Activated CD4-positive, alpha-beta T cell treated with anti-CD3 and anti-CD28 coated beads, Interleukin-2, Interleukin-6, amounts not matched to agents 100 ng/mL and 50 ng/mL, durations not matched to agents 16 hours and 8 hours (primary cell): Measurements from ENCODE around the gene KIF9.
A peak's percentile ranks its signal among the peaks of the same experiment; 100 is the strongest.
"Not testable (repeated sequence)": the region's sequence is repeated elsewhere in the genome, so short reads cannot be mapped to it uniquely, and the experiment has no call there.

ENCODE experiments used
- DNase-seq: peaks from one replicate; pipeline ENCODE4 v3.0.0-alpha.2; 2020

Gene KIF9

DNA sequence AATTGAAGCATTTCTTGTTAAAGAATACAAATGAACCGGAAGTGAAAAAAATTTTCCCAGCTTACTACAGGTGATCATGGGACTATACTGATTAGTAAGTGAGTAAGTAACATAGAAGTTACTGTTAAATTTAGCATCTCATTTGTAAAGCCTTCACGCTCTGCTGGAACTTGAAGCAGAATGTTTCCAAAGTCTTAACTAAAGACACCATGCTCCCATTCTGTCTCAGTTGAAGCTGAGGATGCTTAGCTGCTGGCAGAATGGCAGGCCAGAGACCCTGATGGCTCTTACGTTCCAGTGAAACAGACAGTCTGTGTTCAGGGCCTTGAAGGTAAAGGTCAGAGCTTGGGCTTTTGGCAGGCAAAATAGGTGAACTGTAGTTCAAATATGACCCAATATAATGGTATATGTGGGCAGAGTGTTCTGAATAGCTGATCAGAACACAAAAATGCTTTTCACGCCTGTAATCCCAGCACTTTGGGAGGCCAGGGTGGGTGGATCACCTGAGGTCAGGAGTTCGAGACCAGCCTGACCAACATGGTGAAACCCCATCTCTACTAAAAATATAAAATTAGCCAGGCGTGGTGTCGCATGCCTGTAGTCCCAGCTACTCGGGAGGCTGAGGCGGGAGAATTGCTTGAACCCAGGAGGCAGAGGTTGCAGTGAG is 9.3 kb upstream of the KIF9 start:
- DNase-seq, result not testable (repeated sequence)

DNA sequence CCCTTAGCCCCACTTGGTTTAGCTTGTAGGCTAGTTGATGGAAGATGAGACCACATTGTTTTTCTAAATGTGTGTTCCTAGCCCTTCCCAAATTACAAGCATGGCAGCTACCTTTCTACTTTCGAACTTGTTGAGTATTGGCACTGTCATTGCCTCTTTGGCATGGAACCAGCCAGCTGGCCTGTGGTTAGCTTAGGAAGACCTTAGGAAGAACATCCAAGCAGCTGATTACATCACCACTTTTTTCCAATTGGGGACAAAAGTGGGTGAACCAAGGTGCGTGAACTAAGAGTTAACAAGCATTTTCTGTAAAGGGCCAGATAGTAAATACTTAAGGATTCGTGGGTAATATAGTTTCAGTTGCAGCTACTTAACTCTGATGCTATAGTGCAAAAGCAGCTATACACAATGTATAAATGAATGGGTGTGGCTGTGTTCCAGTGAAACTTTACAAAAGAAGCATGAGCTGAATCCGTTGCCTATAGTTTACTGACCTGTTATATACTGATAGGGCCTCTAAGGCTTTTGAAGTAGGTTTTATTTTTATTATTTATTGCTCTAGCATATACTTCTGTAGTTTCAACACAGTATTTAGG is 8.7 kb upstream of the KIF9 start:
- no peak for DNase-seq

DNA sequence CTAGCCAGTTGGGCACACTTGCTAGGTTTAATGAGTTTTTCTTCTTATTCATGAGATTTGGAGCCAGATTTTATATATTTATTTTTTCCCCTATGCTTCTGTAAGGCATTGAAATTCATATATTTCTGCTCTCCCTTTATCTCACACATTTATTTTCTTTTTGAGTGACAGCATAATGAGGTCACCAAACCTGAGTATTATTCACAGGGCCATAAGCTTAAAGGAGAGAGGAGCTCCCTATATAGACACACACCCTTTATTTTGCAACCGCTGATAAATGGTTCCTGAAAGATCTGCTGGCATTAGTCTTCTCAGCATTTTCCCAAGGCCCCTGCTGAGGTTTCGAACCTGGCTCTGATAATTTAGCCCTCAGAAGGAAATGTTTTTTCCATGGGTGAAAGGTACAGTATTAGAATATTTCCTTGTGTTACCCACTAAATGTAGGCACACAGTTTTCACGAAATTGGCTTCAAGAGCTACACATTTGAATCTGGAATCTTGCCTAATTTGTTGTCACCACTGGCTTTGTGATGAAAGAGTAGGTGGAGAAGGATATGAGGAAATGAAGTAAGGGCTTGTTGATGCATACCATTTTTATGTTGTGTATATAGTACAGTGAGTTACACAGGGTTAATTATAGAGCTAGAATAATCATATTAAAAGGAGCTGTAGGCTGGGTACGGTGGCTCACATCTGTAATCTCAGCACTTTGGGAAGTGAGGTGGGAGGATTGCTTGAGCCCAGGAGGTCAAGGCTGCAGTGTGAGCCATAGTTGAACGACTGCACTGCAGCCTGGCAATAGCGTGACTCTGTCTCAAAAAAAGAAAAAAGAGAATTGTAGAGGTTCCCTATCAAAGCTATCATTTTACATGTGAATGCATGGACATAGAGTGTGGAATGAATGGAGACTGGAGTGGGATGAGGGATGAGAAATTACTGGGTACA is 6.6 kb upstream of the KIF9 start:
- DNase-seq, result no peak

DNA sequence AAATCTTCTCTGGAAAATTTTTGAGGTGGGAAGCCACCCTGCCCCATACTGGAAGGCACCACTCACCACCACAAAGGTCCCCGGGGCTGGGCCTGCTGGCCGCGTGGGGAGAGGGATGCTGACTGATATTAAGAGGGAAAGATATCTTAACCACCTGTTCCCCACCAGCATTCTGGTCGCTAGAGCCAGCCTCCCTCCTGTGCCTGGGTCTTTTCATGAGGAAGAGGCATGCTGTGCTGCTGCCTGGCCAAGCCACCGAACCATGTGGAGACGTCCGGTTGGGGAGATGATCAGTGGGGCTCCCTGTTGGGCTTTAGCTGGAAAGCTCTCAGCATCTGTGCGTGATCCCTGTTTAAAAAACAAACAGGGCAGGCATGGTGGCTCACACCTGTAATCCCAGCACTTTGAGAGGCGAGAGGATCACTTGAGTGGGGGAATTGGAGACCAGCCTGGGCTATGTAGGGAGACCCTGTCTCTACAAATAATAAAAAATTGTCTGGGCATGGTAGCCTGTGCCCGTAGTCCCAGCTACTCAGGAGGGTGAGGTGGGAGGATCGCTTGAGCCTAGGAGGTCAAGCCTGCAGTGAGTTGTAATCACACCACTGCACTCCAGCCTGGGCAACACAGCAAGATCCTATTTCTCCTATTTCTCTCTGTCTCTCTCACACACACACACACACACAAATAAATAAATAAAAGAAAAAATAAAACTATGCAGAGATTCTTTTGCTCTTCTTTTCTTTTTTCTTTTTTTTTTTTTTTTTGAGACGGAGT is 1.2 kb upstream of the KIF9 start:
- DNase-seq, result peak; percentile 53

DNA sequence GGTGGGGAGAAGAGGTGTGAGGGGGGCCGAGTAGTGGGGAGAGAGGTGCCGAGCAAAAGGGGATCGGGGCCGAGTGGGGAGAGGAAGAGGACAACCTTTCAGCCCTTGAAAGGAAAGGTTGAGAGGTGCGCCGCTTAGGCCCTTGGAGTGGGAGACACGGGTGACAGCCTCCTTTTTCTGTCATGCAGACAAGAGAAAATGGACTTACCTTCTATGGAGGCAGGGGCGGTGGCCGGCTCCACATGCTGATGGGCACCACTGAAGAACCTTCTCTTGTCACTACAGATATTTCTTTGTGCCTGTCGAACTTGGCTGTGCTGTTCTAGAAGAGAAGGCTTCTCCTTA is 566 bp upstream of the KIF9 start:
- DNase-seq, result peak; percentile 26

DNA sequence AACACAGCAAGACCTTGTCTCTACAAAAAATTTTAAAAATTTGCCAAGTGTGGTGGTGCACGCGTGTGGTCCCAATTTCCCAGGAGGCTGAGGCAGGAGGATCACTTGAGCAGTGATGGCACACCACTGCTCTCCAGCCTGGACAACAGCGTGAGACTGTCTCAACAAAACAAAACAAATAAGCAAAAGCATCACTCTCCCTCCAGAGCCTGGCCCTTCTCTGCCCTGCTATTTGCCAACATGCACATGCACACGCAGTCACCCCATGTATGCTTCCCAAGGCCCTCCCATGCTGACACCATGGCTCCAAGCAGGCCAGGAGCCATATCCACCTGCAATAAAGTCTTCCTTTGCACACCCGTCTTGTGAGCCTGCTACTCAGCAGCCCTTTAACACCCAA is 2.1 kb downstream of the KIF9 start:
- no peak for DNase-seq

DNA sequence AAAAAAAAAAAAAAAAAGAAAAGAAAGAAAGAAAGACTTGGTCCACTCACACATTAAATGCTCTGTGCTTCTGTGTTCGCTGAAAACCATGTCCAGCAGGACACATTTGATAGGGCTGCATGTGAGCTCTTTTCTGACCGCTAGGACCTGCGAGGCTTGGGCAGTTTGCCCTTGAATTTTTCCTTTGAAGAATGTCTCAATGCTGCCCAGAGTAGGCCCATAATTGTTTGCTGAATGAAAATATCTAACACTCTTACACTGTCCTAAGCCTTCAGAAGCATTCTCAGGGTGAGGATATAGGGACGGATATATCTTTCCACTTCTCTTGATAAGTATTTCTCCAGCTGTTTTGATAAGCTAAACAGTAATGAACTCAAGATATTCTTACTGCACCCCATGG is 6.0 kb downstream of the KIF9 start:
- DNase-seq, result no peak

DNA sequence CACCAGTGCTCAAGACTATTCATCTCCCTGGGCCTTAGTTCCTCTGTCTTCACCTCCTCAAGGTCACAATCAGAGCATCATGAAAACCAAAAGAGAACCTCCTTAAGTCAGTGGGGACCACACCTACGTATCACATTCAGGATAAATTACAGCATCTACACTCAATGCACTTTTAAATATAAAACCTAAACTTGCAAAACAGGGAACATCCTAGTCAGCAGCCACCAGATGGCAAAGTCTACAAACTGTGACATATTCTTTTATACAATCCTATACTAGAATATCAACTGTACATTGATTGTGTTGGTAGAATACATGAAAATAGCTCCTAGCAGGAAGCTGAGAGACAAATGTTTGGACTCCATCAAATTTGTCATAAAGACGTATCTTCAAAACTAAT is 7.9 kb downstream of the KIF9 start:
- no peak for DNase-seq

DNA sequence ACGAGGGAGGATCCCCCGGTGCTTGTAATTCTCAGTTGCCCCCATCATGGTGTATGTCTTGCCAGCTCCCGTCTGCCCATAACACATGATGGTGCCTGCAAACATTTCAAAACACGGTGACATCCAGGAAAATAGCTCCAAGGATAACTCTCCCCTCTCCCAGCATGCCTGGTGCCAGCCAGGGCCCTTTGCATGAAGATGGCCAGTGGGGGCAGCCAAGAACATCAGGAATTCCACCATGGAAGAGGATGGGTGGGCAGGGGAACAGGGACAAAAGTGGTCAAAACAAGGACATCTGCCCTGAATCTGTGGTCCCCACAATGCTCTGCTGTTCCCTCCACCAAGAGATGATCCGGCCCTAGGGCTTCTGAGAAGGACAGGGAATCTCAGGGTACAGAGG is 9.0 kb downstream of the KIF9 start:
- DNase-seq, result no peak

DNA sequence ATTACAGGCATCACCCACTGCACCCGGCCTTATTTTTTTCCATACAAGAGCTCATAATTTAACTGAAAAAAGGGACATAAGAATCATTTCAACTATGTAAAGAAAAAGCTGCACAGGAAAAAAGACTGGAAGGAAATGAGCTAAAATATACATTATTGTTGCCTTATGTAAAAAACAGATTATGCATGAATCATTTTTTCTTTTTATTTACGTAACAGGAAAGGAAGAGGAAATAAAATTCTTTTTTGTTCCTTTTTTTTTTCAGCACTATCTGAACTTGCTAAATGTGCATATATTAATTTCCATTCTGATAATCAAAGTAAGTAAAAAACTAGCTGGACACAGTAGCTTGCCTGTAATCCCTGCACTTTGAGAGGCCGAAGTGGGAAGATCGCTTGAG is 12.1 kb downstream of the KIF9 start:
- no peak for DNase-seq

DNA sequence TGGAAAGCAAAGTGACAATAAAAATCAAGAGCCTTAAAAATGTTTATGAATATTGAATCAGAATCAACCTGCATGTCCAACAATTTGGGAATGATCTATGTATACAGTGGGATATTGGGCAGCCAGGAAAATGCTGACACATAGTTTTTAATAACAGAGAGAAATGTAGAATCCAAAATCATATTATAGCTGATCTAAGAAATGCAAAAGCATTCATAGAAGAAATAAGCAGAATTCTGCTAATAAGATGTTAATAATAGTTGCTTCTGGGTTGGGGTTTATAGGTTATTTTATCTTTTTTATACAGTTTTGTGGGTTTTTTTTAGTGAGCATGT is 15.1 kb downstream of the KIF9 start:
- no peak for DNase-seq

DNA sequence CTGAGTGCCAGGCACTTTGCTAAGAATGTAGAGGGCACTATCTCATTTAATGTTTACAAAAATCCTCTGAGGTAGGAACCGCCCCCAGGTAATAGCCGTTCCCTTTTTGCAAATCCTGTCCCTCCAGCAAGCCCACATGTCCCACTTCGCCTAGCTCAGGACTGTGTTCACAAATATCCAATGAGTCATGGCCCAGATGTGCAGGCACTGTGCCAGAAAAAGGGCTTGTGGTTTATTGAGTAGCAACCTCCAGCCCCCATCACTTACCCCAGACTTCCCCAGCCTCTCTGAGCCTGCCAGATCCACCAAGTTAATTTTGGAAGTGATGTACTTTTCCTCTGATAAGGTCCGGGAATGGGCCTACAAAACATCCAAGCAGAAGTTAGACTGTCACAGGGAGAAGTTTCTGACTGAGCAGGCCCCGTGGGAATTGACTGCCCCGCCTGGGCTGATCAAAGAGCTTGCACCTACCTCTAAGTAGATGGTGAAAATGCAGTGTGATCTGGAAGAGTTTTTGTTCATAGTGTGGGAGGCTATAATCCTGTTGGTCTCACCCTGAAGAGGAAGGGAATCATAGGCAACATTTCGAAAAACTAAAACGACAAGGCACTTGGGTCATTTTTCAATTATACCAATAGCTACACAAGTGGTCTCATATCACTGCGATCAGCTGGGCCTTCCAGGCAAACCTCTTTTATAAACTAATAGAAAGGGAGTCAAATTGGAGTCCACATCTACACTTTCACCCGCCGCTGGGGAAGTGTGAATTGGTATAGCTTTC is 15.7 kb downstream of the KIF9 start:
- DNase-seq, result peak; percentile 29

DNA sequence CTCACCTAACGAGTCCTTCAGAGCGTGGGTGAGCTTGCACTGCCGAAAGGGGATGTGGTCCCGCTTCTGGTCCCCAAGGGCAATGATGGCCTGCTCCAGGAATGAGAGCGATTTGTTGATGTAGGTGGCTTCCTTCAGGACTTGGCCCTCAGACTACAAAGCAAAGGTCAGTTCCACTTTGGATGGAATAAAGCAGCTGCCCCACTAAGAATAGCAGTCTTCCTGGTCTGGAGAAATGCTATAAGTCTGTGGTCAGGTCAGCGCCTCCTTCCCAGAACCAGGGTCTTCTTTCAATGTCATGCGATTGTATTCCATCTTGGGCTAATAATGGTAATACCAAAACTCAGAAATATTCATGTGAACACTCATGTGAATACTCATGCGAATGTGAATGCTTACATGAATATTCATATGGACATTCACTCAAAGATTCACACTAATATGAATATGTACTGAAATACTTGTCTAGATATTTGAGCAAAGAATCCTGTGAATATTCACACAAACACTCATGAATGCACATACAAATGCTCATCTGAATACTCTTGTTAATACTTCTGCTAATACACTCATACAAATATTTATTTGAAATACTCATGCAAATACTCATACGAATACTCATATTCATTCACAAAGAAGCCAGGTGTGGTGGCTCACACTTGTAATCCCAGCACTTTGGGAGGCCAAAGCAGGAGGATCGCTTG is 16.7 kb downstream of the KIF9 start:
- DNase-seq, result no peak

DNA sequence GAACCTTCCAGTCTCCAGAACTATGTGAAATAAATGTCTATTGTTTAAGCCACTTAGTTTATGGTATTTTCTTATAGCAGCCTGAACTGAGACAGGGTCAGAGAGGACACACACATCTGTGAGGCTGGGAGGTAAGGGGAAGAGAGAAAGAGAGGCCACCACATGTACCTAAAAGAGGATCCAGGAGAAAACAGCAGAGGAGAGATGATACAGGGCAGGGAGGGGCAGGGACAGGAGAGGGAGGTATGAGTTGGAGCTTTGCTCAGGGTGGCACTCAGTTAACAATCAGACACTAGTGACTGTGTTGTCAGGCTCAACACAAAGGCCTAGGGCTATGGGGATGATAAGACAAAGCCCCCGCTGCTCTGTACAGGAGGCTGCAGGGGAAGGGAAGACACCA is 17.6 kb downstream of the KIF9 start:
- DNase-seq, result no peak

DNA sequence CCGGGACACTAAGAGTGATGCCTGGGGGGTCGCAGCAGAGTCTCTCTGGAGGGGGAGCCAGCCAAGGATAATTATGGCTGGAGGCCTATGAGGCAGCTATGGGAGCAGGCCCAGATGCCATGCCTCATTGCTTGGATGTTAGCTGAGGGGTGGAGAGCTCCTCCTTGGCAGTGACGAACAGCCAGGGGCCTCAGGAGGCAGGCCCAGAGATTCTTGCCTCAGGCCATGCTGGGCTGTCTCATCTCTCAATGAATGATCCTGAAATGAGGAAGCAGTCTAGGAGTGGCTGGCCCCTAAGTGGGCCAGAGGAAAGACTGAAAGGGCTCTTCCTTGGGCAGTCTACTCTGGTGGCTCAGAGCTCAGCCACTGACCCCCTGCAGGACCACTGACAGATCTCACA is 21.3 kb downstream of the KIF9 start:
- DNase-seq, result no peak

DNA sequence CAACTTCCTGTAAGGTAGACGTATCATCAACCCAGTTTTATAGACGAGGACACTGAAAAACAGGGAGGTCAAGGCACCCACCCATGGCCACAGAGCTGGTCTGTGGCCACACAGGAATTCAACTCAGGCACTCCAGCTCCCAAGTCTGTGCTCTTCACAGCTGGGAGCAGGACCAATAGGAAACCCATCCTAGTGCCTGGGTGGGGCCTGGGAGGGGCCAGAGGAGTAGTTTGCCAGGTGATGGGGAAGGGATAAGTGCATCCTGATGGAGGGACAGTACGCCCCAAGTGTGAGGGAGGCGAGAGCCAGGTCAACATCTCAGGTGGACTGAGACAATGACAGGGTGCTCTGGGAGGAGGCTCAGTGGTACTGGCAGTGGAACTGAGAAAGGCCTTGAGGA is 22.0 kb downstream of the KIF9 start:
- DNase-seq, result no peak

DNA sequence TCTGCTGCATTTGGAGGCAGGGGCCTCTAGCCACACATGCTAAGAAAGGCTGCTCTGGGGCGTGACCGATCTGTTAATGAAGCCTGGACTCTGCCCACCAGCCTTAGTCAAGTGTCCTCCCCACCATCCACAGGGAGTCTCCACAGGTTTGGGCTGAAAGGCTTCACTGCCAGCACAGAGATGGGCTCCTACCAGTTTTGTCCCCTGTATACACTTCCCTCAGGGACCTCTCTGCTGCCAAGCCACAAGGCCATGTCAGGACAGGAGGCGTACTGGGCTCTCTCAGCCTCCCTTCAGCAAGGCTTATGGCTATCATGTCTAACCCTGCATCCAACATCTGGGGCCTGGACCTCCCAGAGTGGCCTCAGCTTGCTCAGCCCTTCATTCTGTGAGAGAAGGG is 23.5 kb downstream of the KIF9 start:
- DNase-seq, result no peak

DNA sequence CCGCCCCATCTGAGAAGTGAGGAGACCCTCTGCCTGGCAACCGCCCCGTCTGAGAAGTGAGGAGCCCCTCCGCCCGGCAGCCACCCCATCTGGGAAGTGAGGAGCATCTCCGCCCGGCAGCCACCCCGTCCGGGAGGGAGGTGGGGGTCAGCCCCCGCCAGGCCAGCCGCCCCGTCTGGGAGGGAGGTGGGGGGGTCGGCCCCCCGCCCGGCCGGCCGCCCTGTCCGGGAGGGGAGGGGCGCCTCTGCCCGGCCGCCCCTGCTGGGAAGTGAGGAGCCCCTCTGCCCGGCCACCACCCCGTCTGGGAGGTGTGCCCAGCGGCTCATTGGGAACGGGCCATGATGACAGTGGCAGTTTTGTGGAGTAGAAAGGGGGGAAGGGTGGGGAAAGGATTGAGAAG is 26.3 kb downstream of the KIF9 start:
- not testable (repeated sequence) for DNase-seq

DNA sequence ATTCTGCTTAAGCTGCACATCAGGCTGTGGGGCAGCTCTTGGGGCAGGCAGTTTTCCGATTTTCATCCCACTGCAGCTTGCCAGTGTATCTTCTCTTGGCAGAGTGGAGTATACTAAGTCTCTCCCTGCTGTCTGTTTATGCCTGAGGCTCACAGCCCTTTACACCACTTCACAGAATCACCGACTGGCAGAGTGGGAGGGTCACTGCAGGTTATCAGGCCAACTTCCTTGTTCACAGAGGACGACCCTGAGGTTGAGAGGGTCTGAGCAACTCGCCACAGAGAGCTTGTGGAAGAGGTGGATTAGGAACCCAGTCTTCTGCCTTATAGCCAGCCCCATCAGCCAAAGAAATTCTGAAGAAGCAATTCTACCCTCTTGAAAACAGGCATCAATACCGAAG is 30.9 kb downstream of the KIF9 start:
- DNase-seq, result no peak

DNA sequence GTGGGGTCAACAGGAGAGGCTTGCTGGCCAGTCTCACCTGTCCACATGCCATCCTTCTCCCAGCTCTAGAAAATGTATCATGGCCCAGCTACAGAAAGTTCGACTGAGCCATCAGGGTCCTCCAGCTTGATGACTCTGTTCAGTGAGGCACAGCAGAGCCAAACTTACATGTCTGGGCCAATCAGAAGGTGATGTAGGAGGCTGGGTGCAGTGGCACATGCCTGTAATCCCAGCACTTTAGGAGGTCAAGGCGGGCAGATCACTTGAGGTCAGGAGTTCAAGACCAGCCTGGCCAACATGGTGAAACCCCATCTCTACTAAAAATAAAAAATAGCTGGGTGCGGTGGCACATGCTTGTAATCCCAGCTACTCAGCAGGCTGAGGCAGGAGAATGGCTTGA is 31.5 kb downstream of the KIF9 start:
- not testable (repeated sequence) for DNase-seq

DNA sequence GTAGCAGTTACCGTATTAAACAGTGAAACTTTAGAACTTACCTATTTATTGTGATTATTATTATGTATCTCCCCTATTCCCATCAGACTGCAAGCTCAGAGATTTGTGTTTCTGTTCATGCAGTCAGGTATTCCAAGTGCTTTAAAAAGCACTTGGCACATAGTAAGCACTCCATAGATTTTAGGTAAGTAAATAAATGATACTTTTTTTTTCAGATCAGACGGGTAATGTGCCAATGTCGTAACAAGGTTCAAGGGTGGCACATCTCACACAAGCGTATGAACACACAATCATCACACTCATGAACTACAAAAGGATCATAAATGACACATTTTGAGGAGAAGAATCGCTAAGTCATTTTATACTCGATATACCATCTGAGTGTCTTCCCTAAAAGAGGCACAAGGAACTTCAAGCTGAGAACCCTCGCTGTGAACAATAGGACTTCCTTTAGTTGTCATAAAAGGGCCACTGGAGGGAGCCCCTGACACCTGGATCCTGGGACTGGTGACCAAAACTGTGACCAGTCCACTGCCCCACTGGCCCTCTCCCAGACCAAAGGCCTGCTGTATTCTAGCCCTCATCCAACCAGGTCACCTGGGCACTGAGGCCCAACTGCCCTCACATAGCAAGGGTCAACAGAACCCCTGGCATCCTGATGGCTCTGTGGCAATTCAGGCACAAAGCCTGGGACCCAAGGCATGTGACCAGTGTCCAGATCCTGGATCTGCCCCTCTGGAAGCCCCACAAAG is 32.1 kb downstream of the KIF9 start:
- DNase-seq, result no peak
